Upper lobe of left lung (tissue), 4 donors: Measurements from ENCODE around the gene POLR1H.

Source experiments
- CTCF ChIP-seq, 6 experiments: fragments of 450-650 bp in 4 of 6; fragments of 200-600 bp in 2 of 6; sonication (generic) in 2 of 6; IDR thresholded peaks; one replicate each; pipeline ENCODE4 v1.5.1; 2016 to 2019; ENCODE audit warnings: antibody characterized with exemption in 6 of 6
- EP300 ChIP-seq, 4 donors: sonication (generic); formaldehyde crosslinking; IDR thresholded peaks; one replicate each; pipeline ENCODE4 v1.5.1; 2017; ENCODE audit warnings: antibody characterized with exemption in 4 of 4, control low read depth in 2 of 4

- no peak for TF ChIP-seq EP300 (IDR thresholded peaks at IDR 0.05)
- no peak for TF ChIP-seq CTCF (IDR thresholded peaks at IDR 0.05)
Measured at GRCh38 chr6:30113003-30113759, 52.1 kb downstream of the POLR1H start, which contains the start of gene TRIM31.
